A673 (cell line): ENCODE measurements around the gene OCEL1. TPM values are rescaled to one million over a fixed set of nuclear protein-coding genes. Genes with fewer than 3 reads are reported as not detected.
A peak's percentile ranks its signal among the peaks of the same experiment; 100 is the strongest.

Experiments
- BruUV-seq: library from RNA; stranded (reverse); fragments of 400-500 nt; replicated peaks from 2 replicates; lab custom pipeline; 2021; lab: Mats Ljungman, UMichigan
- CTCF ChIA-PET: fragments of 300-600 bp; sonication (Branson Sonifier 250); formaldehyde crosslinking; loops from one replicate; lab custom pipeline; 2022; ENCODE audit warnings: antibody characterized with exemption; lab: Charles Lee
- POLR2A ChIA-PET: fragments of 300-600 bp; sonication (Branson Sonifier 250); formaldehyde crosslinking; loops from one replicate; lab custom pipeline; 2022; ENCODE audit warnings: antibody characterized with exemption; ENCODE audit not compliant: low non-redundant PET; lab: Charles Lee
- DNase-seq: peaks from one replicate; pipeline ENCODE4 v3.0.0-alpha.2; 2015; ENCODE audit warnings: low spot score
- H3K27ac ChIP-seq: fragments of 200-600 bp; sonication (generic); 2 replicates; pipeline ENCODE4 v1.5.1; 2016; ENCODE audit warnings: mixed run types, low read depth, mild to moderate bottlenecking, mixed read lengths, antibody characterized with exemption, low read length; ENCODE audit not compliant: poor library complexity, severe bottlenecking
- H3K27me3 ChIP-seq: fragments of 200-600 bp; sonication (generic); replicated peaks from 2 replicates; pipeline ENCODE4 v1.6.1; 2017; ENCODE audit warnings: mixed run types, low read depth, mild to moderate bottlenecking, mixed read lengths, antibody characterized with exemption, low read length; ENCODE audit not compliant: insufficient read depth, poor library complexity
- H3K36me3 ChIP-seq: fragments of 200-600 bp; sonication (generic); 2 replicates; pipeline ENCODE4 v1.6.1; 2016; ENCODE audit warnings: mixed run types, mild to moderate bottlenecking, mixed read lengths, antibody characterized with exemption, low read length; ENCODE audit not compliant: insufficient read depth, poor library complexity, severe bottlenecking
- H3K4me1 ChIP-seq: fragments of 200-600 bp; sonication (generic); 2 replicates; pipeline ENCODE4 v1.6.1; 2017; ENCODE audit warnings: mixed run types, mild to moderate bottlenecking, mixed read lengths, antibody characterized with exemption, low read length; ENCODE audit not compliant: insufficient read depth, poor library complexity, severe bottlenecking
- H3K4me3 ChIP-seq: fragments of 200-600 bp; sonication (generic); 2 replicates; pipeline ENCODE4 v1.5.1; 2016; ENCODE audit warnings: low read depth, mixed run types, mild to moderate bottlenecking, mixed read lengths, low read length; ENCODE audit not compliant: poor library complexity, severe bottlenecking
- H3K9me3 ChIP-seq: fragments of 200-600 bp; sonication (generic); 2 replicates; pipeline ENCODE4 v1.6.1; 2016; ENCODE audit warnings: mixed run types, low read depth, mild to moderate bottlenecking, mixed read lengths, antibody characterized with exemption, low read length; ENCODE audit not compliant: poor library complexity, severe bottlenecking
- CTCF ChIP-seq: fragments of 300-800, 200-600 bp; sonication (generic); conservative IDR thresholded peaks from 2 replicates; pipeline ENCODE4 v1.5.1; 2017; ENCODE audit warnings: low read depth, mild to moderate bottlenecking, antibody characterized with exemption, low read length, moderate library complexity, mixed read lengths
- EZH2 ChIP-seq: fragments of 200-600 bp; sonication (generic); IDR thresholded peaks from 2 replicates; pipeline ENCODE4 v1.6.1; 2017; ENCODE audit warnings: borderline replicate concordance, low read depth, mild to moderate bottlenecking, mixed read lengths, antibody characterized with exemption, low read length; ENCODE audit not compliant: poor library complexity, severe bottlenecking
- intact Hi-C: fragments of 100-400 bp; cut with micrococcal nuclease; formaldehyde crosslinking; loops from one replicate; pipeline ENCODE4 v1.10.0; 2022; ENCODE audit not compliant: unreplicated experiment
- total RNA-seq: library from RNA; stranded (reverse); gene quantifications from 2 replicates; pipeline ENCODE4 v1.2.3, GENCODE V29; 2021

OCEL1 gene
- total RNA-seq, 1 experiment from 2014 or later: 8.2 TPM

- no peaks in the 10 kb centered on the region for H3K27me3 ChIP-seq
- H3K27ac ChIP-seq: no peak overlapping the region
- H3K4me1 ChIP-seq: no peaks in the 10 kb centered on the region
- BruUV-seq: no TSS peak
- no peak overlapping the region for H3K4me3 ChIP-seq
- ChIA-PET POLR2A (interaction anchor here (0.5 to 0.7 kb wide), 2 partner anchors 21 to 94 kb away, joined by 4 to 5 read pairs; no protein-coding TSS in a partner anchor), CTCF (no interaction called here)
- intact Hi-C loops: no loop called here
- DNase-seq: peak; percentile 78
- TF ChIP-seq EZH2: no peak
- no peak for TF ChIP-seq CTCF
- no peaks in the 10 kb centered on the region for H3K36me3 ChIP-seq
- H3K9me3 ChIP-seq: no peaks in the 10 kb centered on the region
Observed at GRCh38 chr19:17254636-17255035, 28.6 kb downstream of the OCEL1 start.

GRCh38 chr19:17255150-17255621 is 29.2 kb downstream of the OCEL1 start:
- TF ChIP-seq CTCF (no peak), EZH2 (no peak)
- Histone ChIP-seq H3K4me1 (no peaks in the 10 kb centered on the region), H3K36me3 (no peaks in the 10 kb centered on the region), H3K9me3 (no peaks in the 10 kb centered on the region), H3K27me3 (no peaks in the 10 kb centered on the region), H3K27ac (no peak overlapping the region), H3K4me3 (no peak overlapping the region)
- DNase-seq: no peak
- CTCF ChIA-PET: no interaction called here
- intact Hi-C loops: no loop called here
- BruUV-seq: no TSS peak
- POLR2A ChIA-PET: interaction anchor here (0.5 to 0.7 kb wide), 2 partner anchors 20 to 94 kb away, joined by 4 to 5 read pairs; no protein-coding TSS in a partner anchor

GRCh38 chr19:17256130-17256529 is 30.1 kb downstream of the OCEL1 start:
- no peak for DNase-seq

More at GRCh38 chr19:17256130-17256529, 30.1 kb downstream of the OCEL1 start:
- BruUV-seq: no TSS peak
- Histone ChIP-seq H3K9me3 (no peaks in the 10 kb centered on the region), H3K4me3 (no peak overlapping the region), H3K36me3 (no peaks in the 10 kb centered on the region), H3K4me1 (no peaks in the 10 kb centered on the region), H3K27me3 (no peaks in the 10 kb centered on the region), H3K27ac (no peak overlapping the region)
- no peak for TF ChIP-seq EZH2
- TF ChIP-seq CTCF: no peak
- CTCF ChIA-PET: no interaction called here
- POLR2A ChIA-PET: no interaction called here
- intact Hi-C loops: no loop called here
